Anterior cingulate cortex (tissue), 58 donors: ENCODE data around the gene FBXO21.
"Not testable (repeated sequence)": the region's sequence is repeated elsewhere in the genome, so short reads cannot be mapped to it uniquely, and the experiment has no call there.

ENCODE experiments used
- DNase-seq, 58 donors: peaks; one replicate each; lab custom pipeline; 2025; lab: John Stamatoyannopoulos, UW

FBXO21 gene

DNA sequence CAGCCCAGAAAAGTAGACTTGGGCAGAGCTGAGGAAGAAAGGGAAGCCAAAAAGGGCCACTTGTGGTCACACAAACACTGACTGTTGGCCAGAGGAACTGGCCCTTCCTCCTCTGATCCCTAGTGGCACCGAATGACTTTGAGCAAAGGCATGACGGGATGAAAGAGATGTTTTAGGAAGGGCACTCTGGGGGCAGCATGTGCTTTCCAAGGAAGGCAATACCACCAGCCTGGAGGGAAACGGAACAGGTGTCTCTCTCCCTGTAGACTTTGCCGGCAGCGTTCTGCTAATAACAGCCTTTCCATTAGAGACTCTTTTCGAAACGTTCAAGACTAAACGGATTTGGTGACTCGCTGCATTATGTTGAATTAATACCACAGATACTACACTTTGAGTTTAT is 12.3 kb upstream of the FBXO21 start:
- no peak for DNase-seq

GRCh38 chr12:117202033-117202432 is 11.8 kb upstream of the FBXO21 start:
- no peak for DNase-seq

GRCh38 chr12:117199956-117200744 is 9.9 kb upstream of the FBXO21 start:
- not testable (repeated sequence) for DNase-seq

DNA sequence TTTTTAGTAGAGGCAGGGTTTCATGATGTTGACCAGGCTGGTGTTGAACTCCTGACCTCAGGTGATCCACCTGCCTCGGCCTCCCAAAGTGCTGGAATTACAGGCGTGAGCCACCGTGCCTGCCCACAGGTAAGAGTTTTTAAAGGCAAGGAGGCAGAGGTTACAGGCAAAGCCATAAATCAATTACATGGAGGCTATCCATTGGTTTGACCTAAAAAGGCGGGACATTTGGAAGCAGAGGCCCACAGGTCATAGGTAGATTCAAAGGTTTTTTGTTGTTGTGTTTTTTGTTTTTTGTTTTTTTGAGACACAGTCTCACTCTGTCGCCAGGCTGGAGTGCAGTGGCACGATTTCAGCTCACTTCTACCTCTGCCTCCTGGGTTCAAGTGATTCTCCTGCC is 6.1 kb upstream of the FBXO21 start:
- not testable (repeated sequence) for DNase-seq

DNA sequence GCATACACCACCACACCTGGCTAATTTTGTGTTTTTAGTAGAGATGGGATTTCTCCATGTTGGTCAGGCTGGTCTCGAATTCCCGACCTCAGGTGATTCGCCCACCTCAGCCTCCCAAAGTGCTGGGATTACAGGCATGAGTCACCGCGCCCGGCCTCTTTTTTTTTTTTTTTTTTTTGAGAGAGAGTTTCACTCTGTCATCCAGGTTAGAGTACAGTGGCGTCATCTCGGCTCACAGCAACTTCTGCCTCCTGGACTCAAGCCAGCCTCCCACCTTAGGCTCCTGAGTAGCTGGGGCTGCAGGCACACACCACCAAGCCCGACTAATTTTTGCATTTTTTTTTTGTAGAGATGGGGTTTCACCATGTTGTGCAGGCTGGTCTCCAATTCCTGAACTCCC is 4.8 kb upstream of the FBXO21 start:
- not testable (repeated sequence) for DNase-seq

DNA sequence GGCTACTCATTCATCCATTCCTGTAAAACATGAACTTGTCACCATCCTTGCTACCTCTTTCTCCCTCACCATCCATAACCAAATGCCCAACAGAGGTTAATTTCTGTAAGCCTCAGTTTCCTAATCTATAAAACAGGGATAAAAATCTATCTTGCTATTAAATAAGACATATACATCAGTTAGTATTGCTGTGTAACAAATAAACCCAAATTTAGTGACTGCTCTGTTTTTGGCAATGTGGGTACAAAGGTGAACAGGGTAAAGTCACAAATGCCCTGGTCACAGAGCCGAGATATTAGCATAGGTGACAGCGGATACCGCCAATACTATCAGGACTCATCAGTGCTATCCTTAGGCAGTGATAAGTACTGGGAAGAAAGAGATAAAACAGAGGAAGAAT is 3.6 kb upstream of the FBXO21 start:
- no peak for DNase-seq

DNA sequence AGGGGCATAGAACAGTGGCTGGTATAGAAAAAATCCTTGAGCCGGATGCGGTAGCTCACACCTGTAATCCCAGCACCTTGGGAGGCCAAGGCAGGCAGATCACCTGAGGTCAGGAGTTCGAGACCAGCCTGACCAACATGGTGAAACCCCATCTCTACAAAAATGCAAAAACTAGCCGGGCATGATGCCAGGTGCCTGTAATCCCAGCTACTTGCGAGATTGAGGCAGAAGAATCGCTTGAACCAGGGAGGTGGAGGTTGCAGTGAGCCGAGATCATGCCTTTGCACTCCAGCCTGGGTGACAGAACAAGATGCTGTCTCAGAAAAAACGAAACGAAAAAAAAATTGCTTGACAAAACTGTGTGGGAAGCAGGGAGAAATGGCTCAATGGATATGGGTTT is 2.3 kb upstream of the FBXO21 start:
- DNase-seq = not testable (repeated sequence)

DNA sequence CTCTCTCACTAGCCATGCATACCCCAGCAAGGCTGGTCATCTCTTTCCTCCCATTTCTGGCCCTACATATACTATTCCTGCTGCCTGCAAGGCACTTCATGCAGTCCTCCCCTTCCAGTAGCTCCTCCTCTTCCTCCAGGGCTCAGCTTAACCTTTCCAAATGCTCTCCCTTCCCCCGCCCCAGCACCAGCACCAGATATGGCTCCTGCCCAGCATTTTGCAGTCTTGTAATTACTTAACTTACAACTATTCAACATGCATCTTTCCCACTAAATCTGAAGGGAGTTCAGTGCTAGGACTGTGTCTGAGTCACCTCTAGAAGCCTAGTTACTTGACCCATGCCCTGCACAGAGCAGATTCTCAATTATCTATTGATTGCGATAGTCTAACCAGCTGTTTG is 1.8 kb upstream of the FBXO21 start:
- DNase-seq = no peak

GRCh38 chr12:117189725-117190209 is 503 bp downstream of the FBXO21 start:
- DNase-seq = peak in 38 of 58 donors; percentile 7 to 52 (median 28)

GRCh38 chr12:117188961-117189724 is 1.1 kb downstream of the FBXO21 start:
- peak in 41 of 58 donors; percentile 6 to 71 (median 36) for DNase-seq

GRCh38 chr12:117188121-117188665 is 2.1 kb downstream of the FBXO21 start:
- DNase-seq = peak in 2 of 58 donors; percentile 2 to 8

DNA sequence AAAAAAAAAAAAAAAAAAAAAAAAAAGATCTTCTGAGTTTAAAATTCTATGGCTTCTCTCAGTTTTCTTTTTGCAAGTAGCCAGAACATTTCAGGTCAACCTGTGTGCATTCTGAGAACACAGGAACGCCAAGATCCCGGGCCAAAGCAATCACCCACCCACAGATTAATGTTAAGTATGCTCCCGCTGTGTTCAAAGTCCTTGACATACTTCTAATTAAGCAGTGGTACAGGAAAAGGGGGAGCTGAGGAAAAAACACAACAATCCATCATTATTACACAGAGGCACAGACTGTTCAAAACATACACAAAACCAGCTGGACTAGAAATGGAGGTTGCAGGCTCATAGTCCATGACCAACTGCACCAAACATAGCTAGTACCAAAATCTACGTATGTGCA is 2.8 kb downstream of the FBXO21 start:
- DNase-seq = peak in 4 of 58 donors; percentile 11 to 36 (median 17)

GRCh38 chr12:117182866-117183265 is 7.4 kb downstream of the FBXO21 start:
- no peak for DNase-seq

- not testable (repeated sequence) for DNase-seq
Observed at GRCh38 chr12:117181468-117181843, 8.8 kb downstream of the FBXO21 start.

DNA sequence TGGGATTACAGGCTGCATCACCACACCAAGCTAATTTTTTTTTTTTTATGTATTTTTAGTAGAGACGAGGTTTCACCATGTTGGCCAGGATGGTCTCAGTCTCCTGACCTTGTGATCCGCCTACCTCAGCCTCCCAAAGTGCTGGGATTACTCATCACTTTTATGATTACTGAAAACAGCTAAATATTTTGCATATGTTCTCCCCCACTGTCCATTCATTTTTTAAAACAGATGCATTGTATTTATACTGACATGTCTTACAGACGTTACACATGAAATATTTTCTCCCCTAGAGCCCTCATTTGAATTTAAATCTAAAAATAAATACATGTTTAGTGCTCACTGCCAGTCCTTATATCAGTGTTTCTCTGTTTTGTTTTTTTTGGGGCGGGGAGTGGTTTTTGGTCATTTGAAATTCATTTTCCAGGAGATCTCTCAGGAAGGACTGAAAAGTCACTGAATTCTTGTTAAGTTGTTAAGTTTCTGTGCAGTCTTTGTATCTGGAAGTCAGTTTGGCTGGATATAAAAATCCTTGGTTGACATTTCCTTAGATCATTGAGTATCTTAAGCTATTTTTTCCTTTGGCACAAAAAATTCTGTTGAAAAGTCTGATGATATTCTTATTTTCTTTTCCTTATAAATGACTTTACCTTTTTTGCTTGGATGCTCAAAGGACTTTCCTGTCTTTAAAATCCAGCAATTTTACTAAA is 9.4 kb downstream of the FBXO21 start:
- DNase-seq = no peak

- no peak for DNase-seq
Observed at GRCh38 chr12:117178745-117179144, 11.5 kb downstream of the FBXO21 start.

DNA sequence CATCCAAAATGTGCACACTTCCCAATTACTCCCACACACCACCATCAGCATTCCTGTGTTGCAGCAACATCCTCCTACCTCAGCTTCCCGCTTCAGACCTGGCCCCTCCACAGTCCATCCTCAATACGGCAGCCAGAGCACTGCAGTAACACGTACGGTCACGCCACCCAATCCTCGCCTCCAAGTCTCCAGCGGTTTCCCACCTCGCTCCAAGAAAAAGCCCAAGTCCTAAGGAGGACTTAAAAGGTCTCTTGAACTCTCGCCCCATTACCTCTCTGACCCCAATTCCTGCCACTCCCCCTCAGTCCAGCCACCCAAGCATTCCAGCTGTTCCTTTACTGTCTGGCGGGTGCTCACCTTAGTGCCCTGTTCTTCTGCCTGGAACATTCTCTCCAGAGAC is 12.0 kb downstream of the FBXO21 start:
- DNase-seq = no peak

- DNase-seq = no peak
Observed at GRCh38 chr12:117172168-117172567, 18.1 kb downstream of the FBXO21 start.

DNA sequence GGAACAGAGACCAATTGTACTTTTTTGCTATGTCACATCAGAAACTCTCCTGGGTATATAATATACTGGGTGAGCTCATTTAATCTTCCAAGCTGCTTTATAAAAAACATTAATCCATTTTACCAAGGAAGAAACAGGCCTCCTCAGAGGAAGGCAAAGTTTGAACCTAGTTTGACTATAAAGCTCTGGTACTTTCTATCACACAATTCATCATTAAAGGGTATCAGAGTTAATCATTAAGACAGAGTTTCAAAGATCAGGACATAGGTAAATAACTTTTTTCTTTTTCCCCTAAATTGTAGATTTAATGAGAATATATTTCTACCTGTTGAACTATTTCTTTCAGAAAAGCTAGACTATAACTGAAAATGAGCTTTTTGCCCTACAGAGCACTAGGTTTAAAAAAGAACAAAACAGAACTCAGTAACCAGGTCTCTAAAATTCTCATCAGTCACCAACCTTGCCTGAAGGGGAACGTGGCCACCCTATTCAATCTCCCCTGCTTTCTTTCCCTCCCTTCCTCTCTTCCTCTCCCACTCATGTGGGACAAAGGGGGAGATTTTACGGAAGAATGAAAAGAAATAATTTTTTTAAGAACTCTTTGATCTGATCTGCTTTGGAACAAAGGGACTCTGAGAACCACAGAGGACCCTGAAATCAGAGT is 18.6 kb downstream of the FBXO21 start:
- no peak for DNase-seq

DNA sequence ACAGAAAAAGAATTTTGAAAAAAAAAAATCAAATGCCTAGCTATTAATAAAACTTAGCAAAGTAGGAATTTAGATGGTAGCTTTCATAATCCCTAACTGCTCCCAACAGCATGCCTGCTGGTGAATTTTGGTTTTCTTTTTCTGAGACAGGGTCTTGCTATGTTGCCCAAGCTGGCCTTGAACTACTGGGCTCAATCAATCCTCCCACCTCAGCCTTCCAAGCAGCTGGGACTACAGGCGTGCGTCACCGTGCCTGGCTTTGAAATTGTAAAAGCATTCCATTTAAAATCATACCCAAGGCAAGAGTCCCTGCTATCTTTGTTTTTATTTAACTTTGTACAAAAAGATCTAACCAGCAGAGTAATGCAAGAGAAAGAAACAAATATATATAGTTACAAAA is 20.7 kb downstream of the FBXO21 start:
- DNase-seq = peak in 1 of 58 donors; percentile 13
